ENCODE results near the gene ERAL1.

ERAL1 gene

GRCh38 chr17:28906706-28907438, 52.1 kb downstream of the ERAL1 start:
- peaks cover 54% of the 10 kb centered on the region for H3K36me3 ChIP-seq (ENCODE audit: insufficient read depth, low read length)
- H3K9me3 ChIP-seq (ENCODE audit: control insufficient read depth, insufficient read depth, low read length): no peaks in the 10 kb centered on the region
- H3K4me1 ChIP-seq (ENCODE audit: insufficient read depth, low read length): peaks cover 7% of the 10 kb centered on the region; the same call in 1 of the 2 replicates
- H3K9ac ChIP-seq (ENCODE audit: low read depth, low read length): no peak overlapping the region

- Histone ChIP-seq H3K9ac (ENCODE audit: low read depth, low read length) (no peak overlapping the region), H3K4me1 (ENCODE audit: insufficient read depth, low read length) (peaks cover 7% of the 10 kb centered on the region; the same call in 1 of the 2 replicates), H3K36me3 (ENCODE audit: insufficient read depth, low read length) (peaks cover 57% of the 10 kb centered on the region), H3K9me3 (ENCODE audit: control insufficient read depth, insufficient read depth, low read length) (no peaks in the 10 kb centered on the region)
These were observed 53.1 kb downstream of the ERAL1 start for GRCh38 chr17:28907709-28908475.

GRCh38 chr17:28908640-28909167, 53.9 kb downstream of the ERAL1 start:
- Histone ChIP-seq H3K9ac (ENCODE audit: low read depth, low read length) (no peak overlapping the region), H3K36me3 (ENCODE audit: insufficient read depth, low read length) (peaks cover 64% of the 10 kb centered on the region), H3K4me1 (ENCODE audit: insufficient read depth, low read length) (peaks cover 7% of the 10 kb centered on the region; the same call in 1 of the 2 replicates), H3K9me3 (ENCODE audit: control insufficient read depth, insufficient read depth, low read length) (no peaks in the 10 kb centered on the region)

GRCh38 chr17:28910534-28910933, 55.7 kb downstream of the ERAL1 start:
- Histone ChIP-seq H3K9ac (ENCODE audit: low read depth, low read length) (no peak overlapping the region), H3K36me3 (ENCODE audit: insufficient read depth, low read length) (peaks cover 78% of the 10 kb centered on the region), H3K9me3 (ENCODE audit: control insufficient read depth, insufficient read depth, low read length) (no peaks in the 10 kb centered on the region), H3K4me1 (ENCODE audit: insufficient read depth, low read length) (peaks cover 7% of the 10 kb centered on the region; the same call in 1 of the 2 replicates)

Measured in ES-I3 (cell line).